Parathyroid adenoma (tissue), 2 donors: ENCODE data around the gene TFDP1.
"Not testable (repeated sequence)": the region's sequence is repeated elsewhere in the genome, so short reads cannot be mapped to it uniquely, and the experiment has no call there.

Experiments used
- H2AFZ ChIP-seq: fragments of 300-600 bp; sonication (generic); one replicate; pipeline ENCODE4 v1.7.0; 2017; ENCODE audit warnings: antibody characterized with exemption, mild to moderate bottlenecking
- H3K27ac ChIP-seq: fragments of 300-600 bp; sonication (generic); one replicate; pipeline ENCODE4 v1.7.0; 2017
- H3K27me3 ChIP-seq: fragments of 300-600 bp; sonication (generic); one replicate; pipeline ENCODE4 v1.7.0; 2017; ENCODE audit warnings: low read length; ENCODE audit not compliant: control insufficient read depth, insufficient read depth
- H3K36me3 ChIP-seq: fragments of 300-600 bp; sonication (generic); one replicate; pipeline ENCODE4 v1.7.0; 2017; ENCODE audit warnings: low read length; ENCODE audit not compliant: control insufficient read depth, insufficient read depth
- H3K4me1 ChIP-seq: fragments of 300-600 bp; sonication (generic); one replicate; pipeline ENCODE4 v1.7.0; 2017; ENCODE audit warnings: control low read depth
- H3K4me2 ChIP-seq: fragments of 300-600 bp; sonication (generic); one replicate; pipeline ENCODE4 v1.7.0; 2017; ENCODE audit warnings: low read length
- H3K4me3 ChIP-seq: fragments of 300-600 bp; sonication (generic); one replicate; pipeline ENCODE4 v1.7.0; 2017; ENCODE audit warnings: low read depth, low read length
- H3K79me2 ChIP-seq: fragments of 300-600 bp; sonication (generic); one replicate; pipeline ENCODE4 v1.7.0; 2017; ENCODE audit warnings: control low read depth
- H3K9ac ChIP-seq: fragments of 300-600 bp; sonication (generic); one replicate; pipeline ENCODE4 v1.7.0; 2017; ENCODE audit warnings: mild to moderate bottlenecking
- H3K9me3 ChIP-seq: fragments of 300-600 bp; sonication (generic); one replicate; pipeline ENCODE4 v1.7.0; 2017; ENCODE audit warnings: low read length; ENCODE audit not compliant: control insufficient read depth
- CTCF ChIP-seq: fragments of 300-600 bp; sonication (generic); IDR thresholded peaks from one replicate; pipeline ENCODE4 v1.7.0; 2017; ENCODE audit warnings: antibody characterized with exemption, mild to moderate bottlenecking
- donor health status: primary hyperparathyroidism.

TFDP1 gene

GRCh38 chr13:113589251-113589960 is 4.9 kb downstream of the TFDP1 start:
- no peak overlapping the region for H3K4me2 ChIP-seq
- no peak for TF ChIP-seq CTCF
- H3K4me1 ChIP-seq: no peaks in the 10 kb centered on the region
- peaks cover 3% of the 10 kb centered on the region for H3K79me2 ChIP-seq
- H2AFZ ChIP-seq: no peak overlapping the region
- no peak overlapping the region for H3K9ac ChIP-seq
- H3K36me3 ChIP-seq: no peaks in the 10 kb centered on the region
- no peak overlapping the region for H3K4me3 ChIP-seq
- no peaks in the 10 kb centered on the region for H3K27me3 ChIP-seq
- no peak overlapping the region for H3K27ac ChIP-seq
- no peaks in the 10 kb centered on the region for H3K9me3 ChIP-seq

GRCh38 chr13:113589961-113590339 is 5.4 kb downstream of the TFDP1 start:
- Histone ChIP-seq H3K9ac (no peak overlapping the region), H3K4me1 (no peaks in the 10 kb centered on the region), H3K27ac (no peak overlapping the region), H3K27me3 (no peaks in the 10 kb centered on the region), H2AFZ (no peak overlapping the region), H3K4me3 (no peak overlapping the region), H3K9me3 (no peaks in the 10 kb centered on the region), H3K4me2 (no peak overlapping the region), H3K79me2 (peaks cover 3% of the 10 kb centered on the region), H3K36me3 (no peaks in the 10 kb centered on the region)
- no peak for TF ChIP-seq CTCF

- Histone ChIP-seq H2AFZ (no peak overlapping the region), H3K9ac (no peak overlapping the region), H3K4me3 (no peak overlapping the region), H3K36me3 (no peaks in the 10 kb centered on the region), H3K27ac (no peak overlapping the region), H3K9me3 (no peaks in the 10 kb centered on the region), H3K4me2 (no peak overlapping the region), H3K27me3 (no peaks in the 10 kb centered on the region), H3K79me2 (peaks cover 3% of the 10 kb centered on the region), H3K4me1 (no peaks in the 10 kb centered on the region)
- TF ChIP-seq CTCF: no peak
Measured at GRCh38 chr13:113591750-113592149, 7.2 kb downstream of the TFDP1 start.

GRCh38 chr13:113592571-113592970 is 8.0 kb downstream of the TFDP1 start:
- no peak for TF ChIP-seq CTCF
- Histone ChIP-seq H3K27me3 (no peaks in the 10 kb centered on the region), H3K4me1 (no peaks in the 10 kb centered on the region), H3K4me3 (no peak overlapping the region), H3K9me3 (no peaks in the 10 kb centered on the region), H3K4me2 (no peak overlapping the region), H2AFZ (no peak overlapping the region), H3K79me2 (no peaks in the 10 kb centered on the region), H3K9ac (no peak overlapping the region), H3K36me3 (no peaks in the 10 kb centered on the region), H3K27ac (no peak overlapping the region)

GRCh38 chr13:113594066-113594821 is 9.7 kb downstream of the TFDP1 start:
- not testable (repeated sequence) for H2AFZ ChIP-seq, H3K4me2 ChIP-seq, H3K9ac ChIP-seq, H3K27me3 ChIP-seq, H3K36me3 ChIP-seq, H3K4me1 ChIP-seq, H3K27ac ChIP-seq, H3K9me3 ChIP-seq, H3K4me3 ChIP-seq, H3K79me2 ChIP-seq
